Activated CD8-positive, alpha-beta T cell treated with anti-CD3 and anti-CD28 coated beads for 36 hours (primary cell): ENCODE data around the gene REL. TPM values are rescaled to one million over a fixed set of nuclear protein-coding genes. Genes with fewer than 3 reads are reported as not detected.

Source experiments
- ATAC-seq: fragments of 200-7000 bp; cut with Tn5 transposase; one replicate; pipeline ENCODE4 v1.10.0; 2021; ENCODE audit warnings: mild to moderate bottlenecking, moderate library complexity
- CTCF ChIA-PET: fragments of 350-600 bp; sonication (Branson Sonifier 250); formaldehyde crosslinking; loops from one replicate; lab custom pipeline; 2021; ENCODE audit warnings: antibody characterized with exemption; lab: Charles Lee
- POLR2A ChIA-PET: fragments of 350-600 bp; sonication (Branson Sonifier 250); formaldehyde crosslinking; loops from one replicate; lab custom pipeline; 2021; ENCODE audit warnings: antibody characterized with exemption; lab: Charles Lee
- DNase-seq: peaks from one replicate; pipeline ENCODE4 v3.0.0-alpha.2; 2020
- H3K27ac Mint-ChIP-seq: one replicate; pipeline ENCODE4 v1.8.0; 2021; ENCODE audit warnings: mild to moderate bottlenecking, mixed read lengths
- H3K27me3 Mint-ChIP-seq: one replicate; pipeline ENCODE4 v1.8.0; 2021; ENCODE audit warnings: mixed read lengths
- H3K36me3 Mint-ChIP-seq: one replicate; pipeline ENCODE4 v1.8.0; 2021; ENCODE audit warnings: low read depth, mixed read lengths
- H3K4me1 Mint-ChIP-seq: one replicate; pipeline ENCODE4 v1.8.0; 2021; ENCODE audit warnings: low read depth, mixed read lengths
- H3K4me3 Mint-ChIP-seq: one replicate; pipeline ENCODE4 v1.8.0; 2021; ENCODE audit warnings: mild to moderate bottlenecking, moderate library complexity, mixed read lengths
- H3K9me3 Mint-ChIP-seq: one replicate; pipeline ENCODE4 v1.8.0; 2021; ENCODE audit warnings: mixed read lengths
- intact Hi-C: fragments of 100-400 bp; cut with micrococcal nuclease; formaldehyde crosslinking; loops from one replicate; pipeline ENCODE4 v1.10.0; 2022
- total RNA-seq, 2 experiments: library from RNA; stranded (reverse); gene quantifications; one replicate each; pipeline ENCODE4 v1.2.3, GENCODE V29; 2021
- TF ChIP-seq, protein P1 (sequence below): fragments of 200-600 bp; IDR thresholded peaks from one replicate; pipeline ENCODE4 v1.8.0; 2022; ENCODE audit warnings: antibody characterized with exemption, mild to moderate bottlenecking

The REL gene
- total RNA-seq, 2 experiments from 2014 or later, result 84.7 to 85.3 TPM

DNA sequence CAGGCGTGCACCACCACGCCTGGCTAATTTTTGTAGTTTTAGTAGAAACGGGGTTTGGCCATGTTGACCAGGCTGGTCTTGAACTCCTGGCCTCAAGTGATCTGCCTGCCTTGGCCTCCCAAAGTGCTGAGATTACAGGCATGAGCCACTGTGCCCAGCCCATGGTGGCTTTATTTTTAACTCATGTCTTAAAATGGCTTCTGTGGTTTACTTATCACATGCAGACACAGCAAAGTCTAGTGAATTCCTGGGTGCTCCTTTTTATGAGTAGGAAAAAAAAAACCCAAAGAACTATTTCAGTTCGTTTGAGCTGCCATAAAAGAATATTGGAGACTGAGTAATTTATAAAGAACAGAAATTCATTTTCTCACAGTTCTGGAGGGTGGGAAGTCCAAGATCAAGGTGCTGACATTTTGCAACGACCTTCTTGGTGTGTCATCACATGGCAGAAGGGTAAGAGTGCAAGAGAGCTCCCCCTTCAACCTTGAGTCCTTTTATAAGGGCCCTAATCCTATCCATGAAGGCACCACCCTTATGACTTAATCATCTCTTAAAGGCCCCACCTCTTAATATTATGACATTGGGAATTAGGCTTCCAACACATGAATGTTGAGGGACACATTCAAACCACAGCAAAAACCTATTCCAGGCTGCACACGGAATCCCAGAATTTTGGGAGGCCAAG lies 12.6 kb upstream of the REL start:
- H3K27ac Mint-ChIP-seq, result peak overlapping the region; percentile 85
- CTCF ChIA-PET, result interaction anchor here (1.0 to 1.3 kb wide), 2 partner anchors 50 to 51 kb away, joined by 3 to 4 read pairs; no protein-coding TSS in a partner anchor
- TF ChIP-seq, protein P1, sequence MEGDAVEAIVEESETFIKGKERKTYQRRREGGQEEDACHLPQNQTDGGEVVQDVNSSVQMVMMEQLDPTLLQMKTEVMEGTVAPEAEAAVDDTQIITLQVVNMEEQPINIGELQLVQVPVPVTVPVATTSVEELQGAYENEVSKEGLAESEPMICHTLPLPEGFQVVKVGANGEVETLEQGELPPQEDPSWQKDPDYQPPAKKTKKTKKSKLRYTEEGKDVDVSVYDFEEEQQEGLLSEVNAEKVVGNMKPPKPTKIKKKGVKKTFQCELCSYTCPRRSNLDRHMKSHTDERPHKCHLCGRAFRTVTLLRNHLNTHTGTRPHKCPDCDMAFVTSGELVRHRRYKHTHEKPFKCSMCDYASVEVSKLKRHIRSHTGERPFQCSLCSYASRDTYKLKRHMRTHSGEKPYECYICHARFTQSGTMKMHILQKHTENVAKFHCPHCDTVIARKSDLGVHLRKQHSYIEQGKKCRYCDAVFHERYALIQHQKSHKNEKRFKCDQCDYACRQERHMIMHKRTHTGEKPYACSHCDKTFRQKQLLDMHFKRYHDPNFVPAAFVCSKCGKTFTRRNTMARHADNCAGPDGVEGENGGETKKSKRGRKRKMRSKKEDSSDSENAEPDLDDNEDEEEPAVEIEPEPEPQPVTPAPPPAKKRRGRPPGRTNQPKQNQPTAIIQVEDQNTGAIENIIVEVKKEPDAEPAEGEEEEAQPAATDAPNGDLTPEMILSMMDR, result no peak
- peaks cover 28% of the 10 kb centered on the region for H3K9me3 Mint-ChIP-seq
- peaks cover 35% of the 10 kb centered on the region for H3K4me1 Mint-ChIP-seq
- H3K36me3 Mint-ChIP-seq, result peaks cover 24% of the 10 kb centered on the region
- DNase-seq, result no peak
- POLR2A ChIA-PET, result interaction anchor here (0.6 to 2.5 kb wide), 4 partner anchors 13 to 51 kb away, joined by 3 to 14 read pairs (median 3); partner anchors contain the start of gene REL
- no peak overlapping the region for H3K4me3 Mint-ChIP-seq
- intact Hi-C loops, result no loop called here
- H3K27me3 Mint-ChIP-seq, result no peaks in the 10 kb centered on the region
- ATAC-seq, result no peak

DNA sequence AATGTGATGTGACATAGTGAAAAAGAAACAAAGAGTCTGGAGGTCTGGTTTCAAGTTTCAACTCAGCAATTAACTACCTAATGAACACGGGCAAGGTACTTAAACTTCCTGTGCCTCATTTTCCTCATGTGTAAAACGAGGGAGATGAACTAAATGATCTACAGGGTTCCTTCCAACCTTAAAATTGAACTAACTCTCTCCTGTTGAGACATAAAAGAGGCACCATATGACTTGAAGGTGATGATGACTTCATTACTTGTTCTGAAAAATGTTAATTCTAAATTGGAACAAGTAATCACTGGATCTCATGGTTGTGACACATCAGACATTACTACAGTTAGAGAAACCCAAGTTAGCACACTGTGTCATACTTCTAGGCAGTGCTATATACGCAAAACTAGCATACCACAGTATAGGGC lies 8.9 kb upstream of the REL start:
- H3K4me3 Mint-ChIP-seq, result no peak overlapping the region

DNA sequence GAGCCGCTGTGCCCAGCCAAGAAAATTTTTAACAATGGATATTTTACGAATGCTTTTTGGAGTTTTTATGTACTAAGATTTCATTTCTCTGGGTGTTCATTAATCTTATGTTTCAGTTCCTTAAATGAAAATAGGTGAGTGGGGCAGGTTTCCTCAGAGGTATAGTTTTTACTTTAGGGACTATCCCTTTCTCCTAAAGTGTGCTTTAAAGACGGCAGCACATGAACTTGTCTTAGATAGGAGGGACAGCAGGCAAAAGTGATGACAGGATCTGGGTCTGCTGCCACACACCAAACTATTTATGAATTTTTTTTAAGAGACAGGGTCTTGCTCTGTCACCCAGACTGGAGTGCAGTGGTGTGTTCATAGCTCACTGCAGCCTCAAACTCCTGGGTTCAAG lies 8.0 kb upstream of the REL start:
- peak; percentile 35 for ATAC-seq
- TF ChIP-seq, protein P1, result no peak
- no peaks in the 10 kb centered on the region for H3K27me3 Mint-ChIP-seq
- H3K27ac Mint-ChIP-seq, result peak overlapping the region; percentile 78
- ChIA-PET POLR2A (interaction anchor here (0.7 to 0.8 kb wide), 2 partner anchors 9 to 11 kb away, joined by 3 to 5 read pairs; no protein-coding TSS in a partner anchor), CTCF (interaction anchor here (0.6 to 0.7 kb wide), 2 partner anchors 73 to 117 kb away, joined by 3 read pairs; no protein-coding TSS in a partner anchor)
- DNase-seq, result no peak
- H3K9me3 Mint-ChIP-seq, result peaks cover 9% of the 10 kb centered on the region
- H3K4me1 Mint-ChIP-seq, result peaks cover 29% of the 10 kb centered on the region
- H3K36me3 Mint-ChIP-seq, result peaks cover 9% of the 10 kb centered on the region
- intact Hi-C loops, result loop anchor here (5.0 kb wide), 1 partner anchor 41 kb away; no protein-coding TSS in a partner anchor
- no peak overlapping the region for H3K4me3 Mint-ChIP-seq

More for the DNA sequence above, 8.9 kb upstream of the REL start:
- CTCF ChIA-PET, result interaction anchor here (0.7 kb wide), 1 partner anchor 117 kb away, joined by 3 read pairs; no protein-coding TSS in a partner anchor
- POLR2A ChIA-PET, result no interaction called here
- intact Hi-C loops, result loop anchor here (5.0 kb wide), 1 partner anchor 40 kb away; no protein-coding TSS in a partner anchor
- Mint-ChIP-seq H3K4me1 (peaks cover 36% of the 10 kb centered on the region), H3K36me3 (peaks cover 16% of the 10 kb centered on the region), H3K9me3 (peaks cover 14% of the 10 kb centered on the region), H3K27me3 (no peaks in the 10 kb centered on the region), H3K27ac (peak overlapping the region; percentile 78)
- TF ChIP-seq, protein P1, result no peak
- ATAC-seq (peak; percentile 92), DNase-seq (no peak)

DNA sequence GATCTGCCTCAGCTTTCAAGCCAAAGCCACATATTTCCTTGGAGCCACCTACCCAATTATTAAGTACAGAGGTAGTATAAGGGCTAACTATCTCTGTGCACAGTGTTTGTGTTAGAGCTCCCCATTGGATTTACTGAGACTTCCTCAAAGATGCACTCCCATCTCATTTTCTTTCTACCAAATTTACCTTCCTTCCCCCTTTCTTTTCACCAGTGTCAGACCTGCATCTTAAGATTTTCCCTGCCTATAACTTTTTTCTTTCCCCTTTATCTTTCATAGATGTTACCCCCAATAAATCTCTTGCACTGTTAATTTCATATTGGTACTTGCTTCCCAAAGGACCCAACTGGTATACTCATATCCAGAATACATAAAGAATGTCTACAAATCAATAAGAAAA lies 5.9 kb upstream of the REL start:
- intact Hi-C loops, result no loop called here
- TF ChIP-seq, protein P1, result no peak
- ATAC-seq (no peak), DNase-seq (no peak)
- ChIA-PET CTCF (interaction anchor here (1.0 to 1.3 kb wide), 2 partner anchors 58 to 67 kb away, joined by 3 to 4 read pairs; no protein-coding TSS in a partner anchor), POLR2A (no interaction called here)
- H3K4me3 Mint-ChIP-seq, result no peak overlapping the region
- peaks cover 36% of the 10 kb centered on the region for H3K4me1 Mint-ChIP-seq
- peaks cover 4% of the 10 kb centered on the region for H3K36me3 Mint-ChIP-seq
- no peaks in the 10 kb centered on the region for H3K27me3 Mint-ChIP-seq
- H3K9me3 Mint-ChIP-seq, result peaks cover 3% of the 10 kb centered on the region
- peak overlapping the region; percentile 13 for H3K27ac Mint-ChIP-seq
